GM19455 (cell line): Measurements from ENCODE around the gene AWAT1.
"Not testable (repeated sequence)": the region's sequence is repeated elsewhere in the genome, so short reads cannot be mapped to it uniquely, and the experiment has no call there.

Source experiments
- ATAC-seq: cut with Tn5 transposase; IDR thresholded peaks from one replicate; pipeline ENCODE4 v1.9.1; 2021; ENCODE audit not compliant: unreplicated experiment

AWAT1 gene

GRCh38 chrX:70234355-70234754 lies at the start of gene AWAT1:
Gene AWAT1 (plus strand): TSS chrX:70234655. CDS start chrX:70234696, 41 bp downstream.
- no peak for ATAC-seq

DNA sequence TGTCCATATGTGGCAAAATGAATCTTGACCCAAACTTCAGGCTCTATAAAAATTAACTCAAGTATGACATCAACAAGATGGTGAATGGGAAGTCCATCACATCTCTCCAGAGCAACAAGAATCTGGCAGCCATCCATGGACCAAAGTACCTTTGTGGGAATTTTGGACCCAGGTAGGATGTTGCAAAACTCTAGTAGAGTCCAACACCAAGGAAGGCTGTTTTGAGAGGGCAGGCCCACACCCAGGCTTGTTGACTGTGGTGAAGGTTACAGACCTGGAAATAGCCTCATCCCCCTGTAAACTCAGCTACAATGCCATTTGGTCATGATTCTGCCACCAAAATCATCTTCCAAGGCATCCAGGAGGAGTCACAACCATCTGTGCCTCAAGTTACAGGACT lies 44.2 kb upstream of the AWAT1 start:
- no peak for ATAC-seq

GRCh38 chrX:70196961-70197720 lies 37.3 kb upstream of the AWAT1 start:
- no peak for ATAC-seq

DNA sequence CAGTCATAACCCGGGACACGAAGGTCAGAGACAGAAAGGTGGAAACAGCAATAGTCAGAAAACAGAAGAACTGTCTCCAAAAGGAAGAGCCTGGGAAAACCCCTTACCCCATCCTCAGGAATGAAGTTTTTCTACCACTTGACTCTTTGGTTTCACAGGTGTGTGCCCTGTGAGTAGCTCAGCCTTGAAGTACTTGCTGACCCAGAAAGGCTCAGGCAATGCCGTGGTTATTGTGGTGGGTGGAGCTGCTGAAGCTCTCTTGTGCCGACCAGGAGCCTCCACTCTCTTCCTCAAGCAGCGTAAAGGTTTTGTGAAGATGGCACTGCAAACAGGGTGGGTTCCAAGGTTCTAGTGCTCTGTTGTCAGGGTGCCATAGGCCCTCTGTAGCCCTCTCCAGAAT lies 32.7 kb upstream of the AWAT1 start:
- no peak for ATAC-seq

DNA sequence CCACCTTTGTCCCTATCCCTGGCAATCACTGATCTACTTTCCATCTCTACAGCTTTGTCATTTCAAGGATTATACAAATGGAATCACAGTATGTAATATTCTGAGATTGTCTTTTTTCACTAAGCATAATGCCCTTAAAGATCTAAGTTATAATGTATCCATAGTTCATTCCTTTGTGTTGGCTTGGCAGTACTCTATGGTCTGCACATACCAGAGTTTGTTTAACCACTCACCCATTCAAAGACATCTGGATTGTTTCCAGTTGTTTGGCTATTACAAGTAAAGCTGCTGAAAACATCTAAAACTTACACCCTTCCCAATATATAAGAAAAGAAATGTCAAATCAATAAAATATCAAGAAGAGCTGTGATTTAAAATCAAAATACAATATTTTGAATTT lies 26.0 kb upstream of the AWAT1 start:
- ATAC-seq: no peak

DNA sequence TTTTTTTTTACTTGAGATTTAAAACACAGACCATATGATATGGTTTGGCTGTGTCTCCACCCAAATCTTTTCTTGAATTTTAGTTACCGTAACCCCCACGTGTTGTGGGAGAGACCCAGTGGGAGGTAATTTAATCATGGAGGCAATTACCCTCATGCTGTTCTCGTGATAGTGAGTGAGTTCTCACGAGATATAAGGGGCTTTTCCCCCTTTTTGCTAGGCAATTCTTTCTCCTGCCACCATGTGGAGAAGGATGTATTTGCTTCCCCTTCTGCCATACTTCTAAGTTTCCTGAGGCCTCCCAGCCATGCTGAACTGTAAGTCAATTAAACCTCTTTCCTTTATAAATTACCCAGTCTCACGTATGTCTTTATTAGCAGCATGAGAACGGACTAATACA lies 24.9 kb upstream of the AWAT1 start:
- not testable (repeated sequence) for ATAC-seq

DNA sequence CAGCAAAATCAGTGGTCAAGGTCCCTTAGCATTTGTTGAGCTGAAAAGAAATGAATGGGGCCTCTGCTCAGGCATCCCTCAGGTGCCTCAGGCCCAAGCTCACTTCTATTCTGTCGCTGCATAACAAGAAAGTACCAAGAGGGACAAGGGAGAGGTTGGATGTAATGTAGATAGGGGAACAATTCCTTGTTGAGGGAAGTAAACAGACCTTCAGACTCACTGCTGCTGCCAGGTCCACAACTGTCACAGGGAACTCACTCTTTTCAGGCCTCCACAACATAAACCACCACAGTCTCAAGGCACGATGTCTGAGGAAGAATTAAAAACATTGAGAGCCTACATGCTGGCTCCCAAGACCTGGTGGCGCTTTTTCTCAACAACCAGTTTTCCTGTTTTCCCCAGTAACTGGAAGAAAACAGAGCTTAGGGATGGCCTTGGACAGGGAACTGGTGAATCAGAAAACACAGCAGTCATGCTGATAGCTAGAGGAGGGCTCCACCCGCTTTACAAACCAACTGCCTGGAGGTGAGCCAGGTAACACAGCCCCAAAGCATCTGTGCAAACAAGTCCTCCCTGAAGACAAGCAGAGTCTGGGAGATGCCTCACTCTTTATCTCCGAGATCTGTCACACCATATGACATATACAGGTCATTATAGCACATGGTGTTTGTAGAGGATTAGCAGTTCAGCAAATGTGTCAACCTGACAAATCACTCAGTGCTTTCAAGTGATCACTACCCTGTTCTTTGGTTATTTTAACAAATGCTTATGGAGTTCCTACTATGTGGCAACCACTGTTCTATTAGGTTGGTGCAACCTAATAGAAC lies 14.3 kb upstream of the AWAT1 start:
- ATAC-seq: no peak

GRCh38 chrX:70226048-70226447 lies 8.4 kb upstream of the AWAT1 start:
- ATAC-seq: no peak

- ATAC-seq: no peak
Measured at GRCh38 chrX:70226687-70227086, 7.8 kb upstream of the AWAT1 start.

- no peak for ATAC-seq
Measured at GRCh38 chrX:70231666-70232065, 2.8 kb upstream of the AWAT1 start.

DNA sequence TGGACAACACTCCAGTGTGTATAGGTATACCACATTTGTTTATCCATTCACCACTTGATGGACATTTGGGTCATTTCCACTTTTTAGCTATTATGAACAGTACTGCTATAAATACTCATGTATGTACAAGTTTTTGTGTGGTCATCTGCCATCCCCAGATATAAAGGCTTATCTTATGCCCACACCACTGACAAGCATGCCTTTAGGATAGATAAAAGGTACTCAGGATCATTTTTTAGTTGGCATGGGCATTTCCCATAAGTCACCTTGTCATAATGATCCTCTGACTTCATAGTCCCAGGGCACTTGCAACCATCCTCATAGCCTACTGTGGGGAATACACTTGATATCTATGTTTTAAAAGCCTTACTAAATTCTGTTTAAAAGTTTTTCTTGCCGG lies 6.3 kb downstream of the AWAT1 start:
- ATAC-seq: no peak

DNA sequence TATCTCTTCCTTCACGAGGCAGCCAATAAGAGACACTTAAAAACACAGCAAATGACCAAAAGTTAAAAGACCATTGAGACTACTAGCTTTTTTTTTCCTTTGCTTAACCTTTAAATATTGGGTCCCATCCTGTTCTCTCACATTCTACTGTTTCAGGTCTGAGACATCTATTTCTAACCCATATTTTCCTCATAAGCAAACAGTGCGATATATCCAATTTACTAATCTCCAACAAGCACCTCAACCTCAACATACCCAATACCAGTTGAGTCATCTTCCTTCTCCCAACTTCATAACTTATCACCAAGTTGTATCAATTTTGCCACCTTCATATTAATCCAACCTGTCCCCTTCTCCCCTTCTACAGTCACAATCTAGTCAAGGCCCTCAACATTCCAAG lies 7.0 kb downstream of the AWAT1 start:
- ATAC-seq: no peak

DNA sequence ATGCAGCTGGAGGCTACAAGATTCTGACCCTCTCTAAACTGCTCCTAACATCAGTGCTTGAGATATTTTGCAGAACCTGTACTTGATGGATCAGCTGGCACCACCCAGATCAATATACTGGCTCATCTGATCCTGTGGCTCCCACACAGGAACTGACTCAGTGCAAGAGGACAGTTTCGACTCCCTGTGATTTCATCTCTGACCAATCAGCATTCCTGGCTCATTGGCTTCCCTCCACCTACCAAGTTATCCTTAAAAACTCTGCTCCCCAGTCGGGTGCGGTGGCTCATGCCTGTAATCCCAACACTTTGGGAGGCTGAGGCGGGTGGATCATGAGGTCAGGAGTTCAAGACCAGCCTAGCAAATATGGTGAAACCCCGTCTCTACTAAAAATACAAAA lies 9.1 kb downstream of the AWAT1 start:
- ATAC-seq: not testable (repeated sequence)

- ATAC-seq: no peak
Measured at GRCh38 chrX:70244881-70245280, 10.4 kb downstream of the AWAT1 start.

- no peak for ATAC-seq
Measured at GRCh38 chrX:70247252-70247651, 12.8 kb downstream of the AWAT1 start.

DNA sequence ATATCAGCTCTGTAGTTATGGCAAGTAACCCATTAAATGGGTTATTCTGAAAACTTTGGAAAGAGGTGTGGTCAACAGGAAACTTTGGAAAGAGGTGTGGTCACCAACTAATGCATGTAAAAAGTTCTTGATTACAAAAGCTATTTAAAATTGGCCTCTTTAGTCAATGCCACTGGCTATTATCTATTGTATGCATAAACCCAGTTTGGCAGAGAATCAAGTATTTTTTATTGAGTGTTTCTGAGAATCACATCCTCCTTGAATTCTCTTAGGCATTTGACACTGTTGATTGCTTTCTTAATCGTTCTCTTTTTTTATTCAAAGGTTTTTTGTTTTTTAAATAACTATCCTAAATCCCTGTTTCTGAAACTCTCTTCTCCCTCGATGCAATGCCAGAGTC lies 18.0 kb downstream of the AWAT1 start:
- ATAC-seq: no peak

DNA sequence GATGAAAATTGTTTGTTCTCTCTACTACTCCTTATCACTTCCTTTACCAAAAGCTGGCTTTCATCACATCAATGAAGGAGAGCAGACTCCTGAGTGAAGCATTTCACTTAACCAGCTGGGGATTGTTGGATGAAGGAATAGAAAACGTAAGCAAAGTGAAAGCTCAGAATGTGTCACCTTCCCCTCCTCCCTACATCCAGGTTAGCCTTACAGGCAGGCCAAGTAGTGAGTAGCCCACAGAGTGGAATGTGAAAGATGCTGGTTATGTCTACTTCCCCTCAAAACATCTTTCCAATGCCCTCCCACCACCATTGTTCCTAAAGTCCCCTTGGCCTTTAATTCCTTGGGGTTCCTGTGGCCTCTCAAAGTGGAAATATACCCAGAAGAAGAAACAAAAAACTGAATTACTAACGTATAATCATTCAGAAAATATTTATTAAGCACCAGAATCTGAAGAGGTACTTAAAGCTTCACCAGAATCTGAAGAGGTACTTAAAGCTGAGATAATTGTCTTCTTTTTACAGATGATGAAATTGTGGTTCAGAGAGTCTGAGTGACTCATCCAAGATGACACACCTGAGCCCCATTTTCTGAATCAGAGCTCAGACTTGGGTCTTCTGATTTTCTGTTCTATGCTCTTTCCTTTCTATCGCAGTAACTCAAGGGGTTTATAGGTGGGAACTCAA lies 19.1 kb downstream of the AWAT1 start:
- ATAC-seq: no peak

DNA sequence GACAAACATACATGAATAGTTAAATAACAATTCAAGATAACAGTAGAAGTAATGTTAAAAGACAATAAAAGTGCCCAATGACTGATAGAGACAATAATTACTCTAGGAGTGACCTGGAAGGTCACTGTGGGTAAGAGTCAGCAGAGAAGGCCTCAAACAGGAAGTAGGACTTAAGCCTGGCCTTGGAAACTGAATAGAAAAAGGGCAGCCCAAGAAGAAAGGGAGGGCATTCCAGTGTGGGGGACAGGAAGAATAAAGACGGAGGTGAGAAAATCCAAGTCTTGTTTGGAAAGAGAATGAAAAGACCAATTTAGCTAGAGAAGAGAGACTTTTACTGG lies 19.6 kb downstream of the AWAT1 start:
- no peak for ATAC-seq

DNA sequence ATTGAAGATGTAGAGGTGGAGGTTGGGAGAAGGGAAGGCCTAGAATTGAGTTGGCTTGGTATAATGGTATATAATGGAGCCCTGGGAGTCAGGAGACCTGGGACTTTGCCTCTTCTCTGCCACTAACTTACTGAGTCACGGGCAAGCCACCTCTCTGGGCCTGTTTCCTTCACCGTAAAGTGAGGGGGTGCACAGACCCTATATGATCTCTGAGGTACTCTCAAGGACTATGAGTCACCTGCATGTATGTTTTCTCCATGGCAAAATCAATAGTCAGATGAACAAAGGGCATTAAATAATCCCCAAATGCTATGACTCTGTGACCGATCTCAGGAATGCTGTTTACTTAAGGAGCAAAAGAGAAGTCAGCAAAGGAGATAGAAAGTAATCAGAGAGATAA lies 20.5 kb downstream of the AWAT1 start:
- ATAC-seq: no peak

DNA sequence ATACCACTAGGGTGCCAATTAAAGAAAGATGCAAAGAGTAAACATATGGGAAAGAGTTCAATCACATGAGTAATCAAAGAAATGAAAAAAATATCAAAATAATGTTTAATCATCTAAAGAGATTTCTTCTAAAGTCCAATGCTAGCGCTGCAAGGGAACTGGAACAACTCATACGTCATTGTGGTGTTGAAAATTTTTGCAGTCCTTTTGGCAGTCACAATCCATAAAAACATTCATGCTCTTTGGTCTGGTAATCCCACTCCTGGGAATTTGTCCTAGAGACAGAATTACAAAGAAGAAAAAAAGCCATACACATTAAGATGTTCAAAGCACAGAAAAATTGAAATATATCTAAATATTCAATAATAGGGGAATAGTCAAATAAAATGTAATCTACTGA lies 21.0 kb downstream of the AWAT1 start:
- no peak for ATAC-seq

DNA sequence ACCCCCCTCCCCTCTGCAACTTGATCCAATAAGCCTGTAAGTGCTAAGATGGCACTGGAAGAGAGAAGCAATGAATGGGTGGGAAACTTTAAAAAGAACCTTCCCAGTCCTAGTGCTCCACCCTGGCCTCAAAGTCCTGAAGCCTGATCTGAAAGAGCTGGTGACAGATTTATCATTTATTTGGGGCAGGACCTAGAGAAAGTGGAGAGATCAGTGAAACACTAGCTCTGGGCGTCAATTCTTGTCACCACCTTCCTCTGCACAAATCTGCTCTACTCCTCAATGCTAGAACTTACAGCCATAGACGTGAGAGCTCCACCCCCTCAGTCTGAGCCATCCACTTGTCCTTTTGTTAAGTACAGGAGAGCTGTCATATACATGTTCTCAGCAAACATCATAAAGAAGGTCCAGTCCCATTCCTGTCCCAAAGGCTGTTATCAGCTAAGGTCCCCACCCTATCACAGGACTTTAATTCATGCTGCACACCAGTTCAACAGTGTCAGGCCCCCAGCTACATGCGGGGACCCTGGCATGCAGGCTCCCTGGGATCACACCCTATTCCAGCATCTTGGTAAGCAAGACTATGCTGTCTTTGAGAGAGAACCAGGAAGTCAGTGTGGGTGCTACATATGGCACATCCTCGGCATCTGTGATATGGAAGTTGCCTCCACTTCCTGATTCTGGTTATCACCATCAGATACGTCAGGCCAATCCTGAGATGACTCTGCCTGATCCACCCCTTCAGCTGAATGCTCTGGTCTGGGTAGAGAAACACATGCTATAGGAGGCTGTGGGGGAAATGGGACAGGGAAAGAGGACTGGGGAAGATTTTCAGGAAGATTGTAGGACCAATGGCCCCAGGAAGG lies 23.2 kb downstream of the AWAT1 start:
- no peak for ATAC-seq
